ENCODE results near the gene ANKRD36. TPM values are rescaled to one million over a fixed set of nuclear protein-coding genes. Genes with fewer than 3 reads are reported as not detected.
"Not testable (repeated sequence)": the region's sequence is repeated elsewhere in the genome, so short reads cannot be mapped to it uniquely, and the experiment has no call there.

Gene ANKRD36
- total and polyA plus RNA-seq, 2 donors (not counting 1 experiment from before 2014, with no cell fraction given) = 5.4 to 76.6 TPM

DNA sequence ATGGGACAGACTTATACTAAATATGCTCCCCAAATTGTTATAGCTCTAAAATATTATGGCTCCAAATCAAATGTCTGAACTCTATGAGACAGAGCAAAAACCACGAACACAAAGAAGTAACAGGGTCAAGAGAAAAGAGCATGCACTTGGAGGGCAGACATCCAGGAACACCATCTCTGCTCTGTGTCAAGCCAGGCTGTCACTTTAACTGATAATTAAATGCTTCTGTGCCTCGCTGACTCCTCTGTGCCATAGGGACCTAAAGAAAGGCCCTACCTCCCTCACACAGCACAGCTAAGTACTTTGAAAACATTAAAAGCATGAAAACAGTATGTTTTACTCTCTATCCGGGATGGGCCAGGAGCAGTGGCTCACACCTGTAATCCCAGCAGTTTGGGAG lies 42.0 kb upstream of the ANKRD36 start:
- H3K27ac ChIP-seq (ENCODE audit: low read length in 2 of 2); H3K4me1 Mint-ChIP-seq; H3K4me3 ChIP-seq (ENCODE audit: control extremely low read depth in 1 of 5, extremely low read depth in 1 of 5, insufficient read depth in 1 of 5, low read depth in 2 of 5, low read length in 4 of 5); CTCF ChIA-PET; H3K4me2 ChIP-seq (replicated peaks; ENCODE audit: low read depth, low read length, poor library complexity, severe bottlenecking); H3K36me3 ChIP-seq (replicated peaks in 1 of 2; ENCODE audit: control extremely low read depth in 1 of 2, control insufficient read depth in 1 of 2, extremely low read depth in 1 of 2, insufficient read depth in 2 of 2, low read length in 1 of 2); H2AFZ ChIP-seq (ENCODE audit: insufficient read depth, low read depth, low read length, poor library complexity, severe bottlenecking); H3K9ac ChIP-seq (ENCODE audit: low read length); H3K27ac Mint-ChIP-seq; H3K9me3 Mint-ChIP-seq (ENCODE audit: insufficient read depth); DNase-seq; H3K9me3 ChIP-seq (ENCODE audit: control extremely low read depth in 1 of 3, control insufficient read depth in 2 of 3, insufficient read depth in 1 of 3, low read length in 2 of 3); H3K27me3 ChIP-seq (replicated peaks in 1 of 4; ENCODE audit: control extremely low read depth in 1 of 4, control insufficient read depth in 3 of 4, insufficient read depth in 4 of 4, low read length in 3 of 4); H3K4me1 ChIP-seq (ENCODE audit: control insufficient read depth in 2 of 2, insufficient read depth in 2 of 2, low read length in 2 of 2); H4K20me1 ChIP-seq (ENCODE audit: control insufficient read depth, insufficient read depth, low read length, poor library complexity, severe bottlenecking); POLR2A ChIA-PET; intact Hi-C loops (cut with micrococcal nuclease); ATAC-seq (ENCODE audit: low read depth); H3K4me3 Mint-ChIP-seq; H3K79me2 ChIP-seq (ENCODE audit: control insufficient read depth, insufficient read depth, low read length): not testable (repeated sequence)
- peaks cover 10% of the 10 kb centered on the region for H3K27me3 Mint-ChIP-seq
- no CpG with 5 or more reads among the region's 3 CpGs for whole genome bisulfite sequencing (ENCODE audit: insufficient coverage)

DNA sequence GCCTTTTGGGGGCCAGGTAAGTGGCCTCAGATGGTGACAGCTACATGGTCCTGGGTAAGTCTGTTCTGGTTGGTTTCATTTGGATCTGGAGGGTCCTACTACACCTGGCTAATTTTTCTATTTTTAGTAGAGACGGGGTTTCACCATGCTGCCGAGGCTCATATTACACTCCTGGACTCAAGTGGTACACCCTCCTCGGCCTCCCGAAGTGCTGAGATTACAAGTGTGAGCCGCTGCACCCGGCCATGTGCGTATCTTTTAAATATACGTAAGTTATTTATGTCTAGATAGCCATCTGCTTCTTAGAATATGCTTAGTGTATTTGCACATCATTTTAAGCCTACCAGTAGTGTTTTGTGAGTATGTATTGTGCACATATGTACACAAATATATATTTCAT lies 35.7 kb upstream of the ANKRD36 start:
- H3K4me1 Mint-ChIP-seq; CTCF ChIA-PET; H3K27me3 ChIP-seq (replicated peaks in 1 of 4; ENCODE audit: control extremely low read depth in 1 of 4, control insufficient read depth in 3 of 4, insufficient read depth in 4 of 4, low read length in 3 of 4); DNase-seq; H3K9me3 Mint-ChIP-seq (ENCODE audit: insufficient read depth); H3K27ac Mint-ChIP-seq; H3K27me3 Mint-ChIP-seq; H3K4me1 ChIP-seq (ENCODE audit: control insufficient read depth in 2 of 2, insufficient read depth in 2 of 2, low read length in 2 of 2); H3K36me3 ChIP-seq (replicated peaks in 1 of 2; ENCODE audit: control extremely low read depth in 1 of 2, control insufficient read depth in 1 of 2, extremely low read depth in 1 of 2, insufficient read depth in 2 of 2, low read length in 1 of 2); H3K79me2 ChIP-seq (ENCODE audit: control insufficient read depth, insufficient read depth, low read length); H3K9me3 ChIP-seq (ENCODE audit: control extremely low read depth in 1 of 3, control insufficient read depth in 2 of 3, insufficient read depth in 1 of 3, low read length in 2 of 3); POLR2A ChIA-PET; intact Hi-C loops (cut with micrococcal nuclease); H3K4me3 ChIP-seq (ENCODE audit: control extremely low read depth in 1 of 5, extremely low read depth in 1 of 5, insufficient read depth in 1 of 5, low read depth in 2 of 5, low read length in 4 of 5); H3K9ac ChIP-seq (ENCODE audit: low read length); H4K20me1 ChIP-seq (ENCODE audit: control insufficient read depth, insufficient read depth, low read length, poor library complexity, severe bottlenecking); ATAC-seq (ENCODE audit: low read depth); H3K27ac ChIP-seq (ENCODE audit: low read length in 2 of 2); H3K4me2 ChIP-seq (replicated peaks; ENCODE audit: low read depth, low read length, poor library complexity, severe bottlenecking); H2AFZ ChIP-seq (ENCODE audit: insufficient read depth, low read depth, low read length, poor library complexity, severe bottlenecking); H3K4me3 Mint-ChIP-seq: not testable (repeated sequence)
- WGBS (ENCODE audit: insufficient coverage) = no CpG with 5 or more reads among the region's 8 CpGs

DNA sequence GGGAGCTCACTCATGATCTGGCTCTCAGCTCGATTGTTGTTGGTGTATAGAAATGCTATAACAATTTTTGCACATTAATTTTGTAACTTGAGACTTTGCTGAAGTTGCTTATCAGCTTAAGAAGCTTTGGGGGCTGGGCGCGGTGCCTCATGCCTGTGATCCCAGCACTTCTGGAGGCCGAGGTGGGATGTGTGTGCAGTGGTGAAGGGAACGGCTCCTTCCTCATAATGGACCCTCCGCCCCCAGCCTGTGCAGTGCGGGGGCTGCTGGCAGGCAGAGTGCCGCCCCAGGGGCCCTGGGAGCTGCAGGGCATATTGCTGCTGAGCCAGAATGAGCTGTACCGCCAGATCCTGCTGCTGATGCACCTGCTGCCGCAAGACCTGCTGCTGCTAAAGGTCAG lies 32.1 kb upstream of the ANKRD36 start:
- H3K4me1 Mint-ChIP-seq; H3K4me1 ChIP-seq (ENCODE audit: control insufficient read depth in 2 of 2, insufficient read depth in 2 of 2, low read length in 2 of 2); H3K27me3 Mint-ChIP-seq; H3K4me3 ChIP-seq (ENCODE audit: control extremely low read depth in 1 of 5, extremely low read depth in 1 of 5, insufficient read depth in 1 of 5, low read depth in 2 of 5, low read length in 4 of 5); H3K27ac Mint-ChIP-seq; H3K27me3 ChIP-seq (replicated peaks in 1 of 4; ENCODE audit: control extremely low read depth in 1 of 4, control insufficient read depth in 3 of 4, insufficient read depth in 4 of 4, low read length in 3 of 4); H3K9ac ChIP-seq (ENCODE audit: low read length); H3K9me3 Mint-ChIP-seq (ENCODE audit: insufficient read depth); H3K79me2 ChIP-seq (ENCODE audit: control insufficient read depth, insufficient read depth, low read length); POLR2A ChIA-PET; H3K9me3 ChIP-seq (ENCODE audit: control extremely low read depth in 1 of 3, control insufficient read depth in 2 of 3, insufficient read depth in 1 of 3, low read length in 2 of 3); DNase-seq; intact Hi-C loops (cut with micrococcal nuclease); H2AFZ ChIP-seq (ENCODE audit: insufficient read depth, low read depth, low read length, poor library complexity, severe bottlenecking); H3K4me3 Mint-ChIP-seq; H4K20me1 ChIP-seq (ENCODE audit: control insufficient read depth, insufficient read depth, low read length, poor library complexity, severe bottlenecking); H3K4me2 ChIP-seq (replicated peaks; ENCODE audit: low read depth, low read length, poor library complexity, severe bottlenecking); H3K36me3 ChIP-seq (replicated peaks in 1 of 2; ENCODE audit: control extremely low read depth in 1 of 2, control insufficient read depth in 1 of 2, extremely low read depth in 1 of 2, insufficient read depth in 2 of 2, low read length in 1 of 2); H3K27ac ChIP-seq (ENCODE audit: low read length in 2 of 2); ATAC-seq (ENCODE audit: low read depth): not testable (repeated sequence)
- CTCF ChIA-PET = interaction anchor here (1.3 kb wide), 1 partner anchor 67 kb away, joined by 3 read pairs; no protein-coding TSS in a partner anchor
- 100% methylated on average over 2 of the region's 10 CpGs for WGBS (ENCODE audit: insufficient coverage)

DNA sequence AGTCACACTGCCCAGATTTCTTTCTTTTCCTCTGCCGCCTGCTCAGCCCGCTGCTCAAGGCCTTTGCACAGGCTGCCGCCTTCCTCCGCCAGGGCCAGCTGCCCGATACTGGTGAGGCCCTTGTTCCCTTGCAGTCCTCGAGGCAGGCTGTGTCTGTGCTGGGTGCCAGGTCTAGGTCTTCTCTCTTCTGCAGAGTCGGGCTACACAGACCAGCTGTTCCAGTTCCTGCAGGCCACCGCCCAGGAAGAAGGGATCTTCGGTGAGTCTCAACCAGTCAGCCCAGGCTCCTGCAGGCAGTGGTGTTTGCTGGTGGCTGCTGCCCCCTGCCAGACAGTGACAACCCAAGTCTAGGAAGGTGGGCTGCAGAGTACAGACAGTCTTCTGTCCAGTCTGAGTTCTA lies 30.7 kb upstream of the ANKRD36 start:
- H3K9me3 ChIP-seq (ENCODE audit: control extremely low read depth in 1 of 3, control insufficient read depth in 2 of 3, insufficient read depth in 1 of 3, low read length in 2 of 3); H3K79me2 ChIP-seq (ENCODE audit: control insufficient read depth, insufficient read depth, low read length); H3K4me2 ChIP-seq (replicated peaks; ENCODE audit: low read depth, low read length, poor library complexity, severe bottlenecking); H3K27ac Mint-ChIP-seq; H4K20me1 ChIP-seq (ENCODE audit: control insufficient read depth, insufficient read depth, low read length, poor library complexity, severe bottlenecking); H3K4me1 ChIP-seq (ENCODE audit: control insufficient read depth in 2 of 2, insufficient read depth in 2 of 2, low read length in 2 of 2); CTCF ChIA-PET; H3K27me3 Mint-ChIP-seq; POLR2A ChIA-PET; DNase-seq; ATAC-seq (ENCODE audit: low read depth); H3K9me3 Mint-ChIP-seq (ENCODE audit: insufficient read depth); H2AFZ ChIP-seq (ENCODE audit: insufficient read depth, low read depth, low read length, poor library complexity, severe bottlenecking); H3K36me3 ChIP-seq (replicated peaks in 1 of 2; ENCODE audit: control extremely low read depth in 1 of 2, control insufficient read depth in 1 of 2, extremely low read depth in 1 of 2, insufficient read depth in 2 of 2, low read length in 1 of 2); H3K27me3 ChIP-seq (replicated peaks in 1 of 4; ENCODE audit: control extremely low read depth in 1 of 4, control insufficient read depth in 3 of 4, insufficient read depth in 4 of 4, low read length in 3 of 4); H3K4me3 Mint-ChIP-seq; H3K4me1 Mint-ChIP-seq; intact Hi-C loops (cut with micrococcal nuclease); H3K4me3 ChIP-seq (ENCODE audit: control extremely low read depth in 1 of 5, extremely low read depth in 1 of 5, insufficient read depth in 1 of 5, low read depth in 2 of 5, low read length in 4 of 5); H3K9ac ChIP-seq (ENCODE audit: low read length); H3K27ac ChIP-seq (ENCODE audit: low read length in 2 of 2): not testable (repeated sequence)
- 80% methylated on average over 1 of the region's 9 CpGs for WGBS (ENCODE audit: insufficient coverage)
